CD4-positive, alpha-beta T cell treated with Interferon alpha-2 for 1 hour (primary cell): ENCODE data around the gene ENPP7.

Experiments
- DNase-seq, 2 donors: peaks; one replicate each; pipeline ENCODE4 v3.0.0-alpha.2; 2020 to 2022

ENPP7 gene

GRCh38 chr17:79730769-79731483 is at the start of gene ENPP7:
Gene ENPP7, plus strand, starts transcription at chr17:79730943. Its CDS starts 197 bp downstream, at chr17:79731140.
- DNase-seq: no peak

GRCh38 chr17:79681101-79681621 is 49.6 kb upstream of the ENPP7 start:
- DNase-seq: no peak

GRCh38 chr17:79681628-79682261 is 49.0 kb upstream of the ENPP7 start:
- no peak for DNase-seq

GRCh38 chr17:79683365-79683764 is 47.4 kb upstream of the ENPP7 start:
- no peak for DNase-seq

GRCh38 chr17:79684132-79684985 is 46.4 kb upstream of the ENPP7 start:
- no peak for DNase-seq

- DNase-seq: no peak
These were observed 45.6 kb upstream of the ENPP7 start for GRCh38 chr17:79685121-79685520.

GRCh38 chr17:79686476-79686875 is 44.3 kb upstream of the ENPP7 start:
- no peak for DNase-seq

GRCh38 chr17:79690466-79690865 is 40.3 kb upstream of the ENPP7 start:
- no peak for DNase-seq

GRCh38 chr17:79690988-79691836 is 39.5 kb upstream of the ENPP7 start:
- DNase-seq: no peak

- no peak for DNase-seq
These were observed 38.8 kb upstream of the ENPP7 start for GRCh38 chr17:79691931-79692330.

- DNase-seq: no peak
These were observed 37.3 kb upstream of the ENPP7 start for GRCh38 chr17:79693419-79693818.

GRCh38 chr17:79695293-79695790 is 35.4 kb upstream of the ENPP7 start:
- no peak for DNase-seq

GRCh38 chr17:79695797-79696609 is 34.7 kb upstream of the ENPP7 start:
- DNase-seq: no peak

- no peak for DNase-seq
These were observed 34.1 kb upstream of the ENPP7 start for GRCh38 chr17:79696610-79696982.

GRCh38 chr17:79698146-79698846 is 32.4 kb upstream of the ENPP7 start:
- DNase-seq: no peak

- no peak for DNase-seq
These were observed 31.2 kb upstream of the ENPP7 start for GRCh38 chr17:79699386-79700036.

- DNase-seq: no peak
These were observed 30.2 kb upstream of the ENPP7 start for GRCh38 chr17:79700592-79700991.

- no peak for DNase-seq
These were observed 28.7 kb upstream of the ENPP7 start for GRCh38 chr17:79702034-79702433.

- DNase-seq: no peak
These were observed 28.1 kb upstream of the ENPP7 start for GRCh38 chr17:79702550-79703236.

- no peak for DNase-seq
These were observed 26.1 kb upstream of the ENPP7 start for GRCh38 chr17:79704691-79705090.
